Body of pancreas (tissue), 4 donors: ENCODE measurements around the gene LMX1B.

Experiments
- CTCF ChIP-seq, 7 experiments: fragments of 450-650 bp in 4 of 7; fragments of 200-600 bp in 3 of 7; sonication (generic) in 3 of 7; IDR thresholded peaks; one replicate each; pipeline ENCODE4 v1.5.1; 2016 to 2019; ENCODE audit warnings: antibody characterized with exemption in 7 of 7
- POLR2A ChIP-seq, 3 donors: fragments of 450-650 bp; IDR thresholded peaks; one replicate each; pipeline ENCODE4 v1.6.1; 2016; ENCODE audit warnings: antibody characterized with exemption in 3 of 3, mild to moderate bottlenecking in 2 of 3

GRCh38 chr9:126578029-126578428 lies 35.7 kb upstream of the LMX1B start:
- TF ChIP-seq CTCF (IDR thresholded peaks at IDR 0.05) (no peak), POLR2A (IDR thresholded peaks at IDR 0.05) (no peak)
